Stimulated activated CD4-positive, alpha-beta T cell treated with anti-CD3 and anti-CD28 coated beads, Interleukin-15, amount 100 ng/mL, for 48 hours (primary cell): ENCODE data around the gene KLHL29.

Experiments
- DNase-seq, 2 donors: peaks; one replicate each; pipeline ENCODE4 v3.0.0-alpha.2; 2020; ENCODE audit warnings: low read depth in 2 of 2

The KLHL29 gene

GRCh38 chr2:23397478-23397877, 12.5 kb downstream of the KLHL29 start:
- DNase-seq: no peak

- DNase-seq: no peak
Measured at GRCh38 chr2:23399674-23400261, 14.8 kb downstream of the KLHL29 start.

GRCh38 chr2:23400703-23401102, 15.7 kb downstream of the KLHL29 start:
- DNase-seq: no peak

- DNase-seq: no peak
Measured at GRCh38 chr2:23401427-23402204, 16.6 kb downstream of the KLHL29 start.

- no peak for DNase-seq
Measured at GRCh38 chr2:23402205-23402740, 17.3 kb downstream of the KLHL29 start.

- no peak for DNase-seq
Measured at GRCh38 chr2:23404426-23404825, 19.4 kb downstream of the KLHL29 start.

GRCh38 chr2:23409248-23409647, 24.3 kb downstream of the KLHL29 start:
- no peak for DNase-seq

- no peak for DNase-seq
Measured at GRCh38 chr2:23410596-23410995, 25.6 kb downstream of the KLHL29 start.

GRCh38 chr2:23411752-23412431, 26.9 kb downstream of the KLHL29 start:
- no peak for DNase-seq

- DNase-seq: no peak
Measured at GRCh38 chr2:23412556-23413155, 27.7 kb downstream of the KLHL29 start.

GRCh38 chr2:23413641-23414040, 28.7 kb downstream of the KLHL29 start:
- DNase-seq: no peak

GRCh38 chr2:23414106-23414505, 29.1 kb downstream of the KLHL29 start:
- DNase-seq: no peak

- DNase-seq: no peak
Measured at GRCh38 chr2:23414871-23415270, 29.9 kb downstream of the KLHL29 start.

GRCh38 chr2:23417310-23417709, 32.3 kb downstream of the KLHL29 start:
- no peak for DNase-seq

- no peak for DNase-seq
Measured at GRCh38 chr2:23418056-23418455, 33.1 kb downstream of the KLHL29 start.

GRCh38 chr2:23418461-23418911, 33.5 kb downstream of the KLHL29 start:
- no peak for DNase-seq

GRCh38 chr2:23419171-23420090, 34.5 kb downstream of the KLHL29 start:
- DNase-seq: no peak

- DNase-seq: no peak
Measured at GRCh38 chr2:23420091-23420839, 35.3 kb downstream of the KLHL29 start.

- DNase-seq: no peak
Measured at GRCh38 chr2:23420840-23421476, 36.0 kb downstream of the KLHL29 start.
